GM19239 (cell line): Measurements from ENCODE around the gene BAHD1.

Source experiments
- DNase-seq: peaks from one replicate; pipeline ENCODE4 v3.0.0; 2011; ENCODE audit warnings: low spot score; ENCODE audit not compliant: insufficient read length
- FAIRE-seq: peaks from 2 replicates; lab custom pipeline; 2011; peaks lifted over from hg19 to GRCh38; lab: Jason Lieb, UNC

BAHD1 gene

DNA sequence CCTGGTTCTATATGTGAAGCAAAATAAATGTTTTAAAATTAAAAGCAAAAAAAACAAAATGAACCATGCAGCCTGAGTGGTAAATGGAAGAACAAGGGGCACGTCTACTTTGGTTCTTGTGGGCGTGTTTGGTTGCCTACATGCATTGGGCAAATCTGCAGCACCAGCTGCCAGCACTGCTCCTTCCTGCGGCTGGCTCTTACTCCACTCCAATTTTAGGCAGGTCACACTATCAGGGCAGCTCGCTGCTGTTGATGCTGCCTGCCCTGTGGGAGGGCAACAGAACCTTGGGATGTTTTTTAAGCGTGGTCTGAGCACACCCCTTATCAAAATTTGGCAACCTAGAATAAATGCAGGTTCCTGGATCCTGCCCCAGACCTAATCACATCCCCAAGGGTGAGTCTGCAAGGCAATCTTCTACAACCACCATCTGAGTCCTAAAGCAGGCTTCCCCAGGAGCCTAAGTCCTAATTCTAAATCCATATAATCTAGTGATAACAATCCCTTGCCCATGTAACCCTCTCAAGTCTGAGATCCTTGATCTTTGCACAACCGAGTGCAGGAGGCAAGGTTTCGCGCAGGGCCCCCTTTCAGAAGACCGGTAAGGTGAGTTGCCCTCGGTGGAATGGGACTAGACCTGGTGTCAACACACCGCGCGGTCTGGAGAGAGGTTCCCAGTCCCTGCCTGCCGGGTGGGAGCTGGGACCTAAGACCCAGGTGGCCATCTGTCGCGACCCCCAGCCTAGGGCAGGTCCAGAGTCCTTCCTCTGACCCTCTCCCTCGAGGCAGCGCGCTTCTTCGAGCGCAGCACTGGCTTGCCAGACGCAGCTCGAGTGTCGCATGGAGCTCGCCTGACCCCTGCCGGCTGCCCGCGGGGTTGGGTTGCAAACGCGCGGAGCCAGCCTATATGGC, 19.3 kb upstream of the BAHD1 start:
- DNase-seq (peak; percentile 95), FAIRE-seq (no peak)

DNA sequence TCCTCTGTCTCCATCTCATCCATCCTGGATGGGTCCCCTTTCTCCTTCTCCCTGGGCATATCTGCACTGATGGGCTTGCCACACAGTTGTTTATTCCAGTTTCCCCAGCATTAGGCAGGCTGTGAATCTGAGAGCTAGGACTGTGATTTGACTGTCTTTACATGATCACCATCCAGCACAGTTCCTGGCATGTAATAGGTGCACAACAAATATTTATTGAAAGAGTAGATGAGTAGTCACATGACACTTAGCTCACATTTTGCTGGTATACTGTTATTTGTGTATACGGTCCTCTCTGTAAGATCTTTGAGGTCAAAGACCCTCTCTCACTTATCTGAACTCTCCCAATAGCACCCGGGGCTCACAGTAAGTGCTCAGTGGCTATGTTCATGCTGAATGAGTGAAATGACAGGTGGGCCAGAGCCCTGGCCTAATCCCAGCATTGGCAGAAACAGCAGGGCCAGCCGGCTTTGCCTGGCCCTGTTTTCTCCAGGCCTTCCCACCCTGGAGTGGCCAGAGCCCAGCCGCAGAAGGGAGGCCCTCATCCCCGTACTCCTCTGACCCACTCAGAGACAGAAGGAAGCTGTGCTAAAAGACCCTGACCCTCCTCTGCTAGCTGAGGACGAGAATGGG, 16.2 kb upstream of the BAHD1 start:
- no peak for DNase-seq
- FAIRE-seq, result no peak

- DNase-seq, result no peak
- no peak for FAIRE-seq
Observed at GRCh38 chr15:40425681-40426080, 15.1 kb upstream of the BAHD1 start.

DNA sequence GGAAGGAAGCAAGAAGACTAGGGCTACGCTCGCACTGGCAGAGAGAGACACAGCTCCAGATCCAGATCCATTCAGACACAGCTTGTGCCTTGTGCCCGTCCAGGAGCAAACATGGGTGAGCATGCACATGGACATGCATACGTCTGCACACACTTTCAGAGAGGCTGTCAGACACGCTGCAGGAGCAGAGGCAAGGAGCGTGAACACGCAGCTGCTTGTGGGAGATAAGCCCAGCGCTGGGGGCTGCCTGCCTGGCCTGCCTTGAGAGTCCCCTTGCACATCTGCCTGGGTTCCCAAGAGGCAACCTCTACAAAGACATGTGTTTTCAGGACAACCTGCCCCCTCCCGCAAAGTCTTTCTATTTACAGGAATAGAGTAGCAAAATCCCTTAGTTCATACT, 13.6 kb upstream of the BAHD1 start:
- DNase-seq, result no peak
- no peak for FAIRE-seq

GRCh38 chr15:40428185-40428584, 12.6 kb upstream of the BAHD1 start:
- no peak for DNase-seq
- FAIRE-seq, result no peak

GRCh38 chr15:40429068-40429710, 11.6 kb upstream of the BAHD1 start:
- DNase-seq, result no peak
- FAIRE-seq, result no peak

DNA sequence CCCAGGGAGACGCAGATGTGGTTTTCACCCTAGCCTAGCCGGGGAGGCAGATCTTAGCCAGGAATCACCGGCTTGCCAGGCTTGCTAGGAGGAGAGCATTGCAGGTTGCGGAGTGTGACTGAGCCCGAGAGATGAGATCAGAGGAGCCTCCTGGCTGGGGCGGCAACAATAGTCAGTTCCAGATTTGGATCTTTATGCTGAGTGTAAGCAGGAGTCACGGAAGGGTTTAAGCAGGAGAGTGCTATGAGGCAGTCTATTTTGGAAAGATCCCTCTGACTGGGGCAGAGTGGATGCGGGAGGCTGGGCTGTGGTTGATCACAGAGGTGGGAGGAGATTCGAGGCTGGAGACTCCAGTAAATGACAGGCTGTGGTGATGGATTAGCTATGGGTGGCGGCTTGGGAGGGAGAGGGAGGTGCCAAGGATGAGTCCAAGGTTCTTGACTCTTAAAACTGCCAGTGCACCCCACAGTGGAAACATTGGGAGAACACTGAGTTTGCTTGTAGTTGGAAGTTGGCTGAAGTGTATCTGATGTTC, 10.4 kb upstream of the BAHD1 start:
- DNase-seq (no peak), FAIRE-seq (no peak)

DNA sequence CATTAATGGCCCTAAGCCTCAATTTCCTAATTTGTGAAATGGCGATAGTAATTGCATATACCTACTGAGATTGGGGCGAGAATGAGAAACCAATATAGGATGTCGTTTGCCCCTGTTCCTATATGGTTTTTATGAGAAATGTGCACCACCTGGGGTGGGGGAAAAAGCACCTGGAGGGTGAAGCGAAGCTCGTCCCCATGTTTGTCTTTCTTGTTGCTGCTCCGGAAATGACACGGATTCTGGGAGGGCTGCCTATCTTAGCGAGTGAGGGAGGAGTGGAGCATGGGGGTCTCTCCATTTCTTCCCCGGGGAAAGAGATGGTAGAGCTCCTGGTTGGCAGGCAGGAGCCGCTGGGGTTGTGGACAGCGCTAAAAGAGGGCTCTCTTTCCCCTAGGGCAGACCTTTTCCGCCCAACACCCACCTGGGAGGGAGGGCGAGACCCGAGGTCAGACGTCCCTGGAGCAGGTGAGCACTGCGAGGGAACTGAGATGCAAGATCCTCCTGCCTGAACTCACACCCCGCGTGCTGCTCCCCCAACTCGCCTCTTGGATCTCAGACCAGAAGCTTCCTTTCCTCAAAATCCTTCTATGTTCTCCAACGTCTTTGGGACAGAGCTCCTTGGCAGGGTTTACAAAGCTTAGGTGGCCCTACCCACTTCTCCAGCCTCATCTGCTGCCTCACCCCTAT, 5.6 kb upstream of the BAHD1 start:
- no peak for FAIRE-seq
- no peak for DNase-seq

DNA sequence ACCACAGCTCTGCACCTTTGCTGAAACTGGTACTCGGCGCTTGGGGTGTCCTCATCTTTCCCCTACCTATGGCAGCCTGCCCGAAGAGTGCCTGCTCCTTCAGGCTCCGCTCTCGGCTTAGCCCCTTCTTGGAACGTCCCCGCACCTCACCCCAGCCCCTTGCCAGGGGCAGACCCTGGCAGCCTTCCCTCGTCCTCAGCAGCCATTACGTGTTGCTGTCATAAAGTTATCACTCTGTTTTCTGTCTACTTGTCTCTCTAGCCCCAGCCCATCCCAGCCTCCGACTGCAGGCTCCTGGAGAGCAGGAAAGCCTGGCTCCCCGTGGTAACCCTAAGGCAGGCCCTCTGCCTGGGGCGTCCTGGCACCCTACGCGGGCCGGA, 5.1 kb upstream of the BAHD1 start:
- no peak for DNase-seq
- no peak for FAIRE-seq

- FAIRE-seq (no peak), DNase-seq (no peak)
Observed at GRCh38 chr15:40436116-40436891, 4.4 kb upstream of the BAHD1 start.

DNA sequence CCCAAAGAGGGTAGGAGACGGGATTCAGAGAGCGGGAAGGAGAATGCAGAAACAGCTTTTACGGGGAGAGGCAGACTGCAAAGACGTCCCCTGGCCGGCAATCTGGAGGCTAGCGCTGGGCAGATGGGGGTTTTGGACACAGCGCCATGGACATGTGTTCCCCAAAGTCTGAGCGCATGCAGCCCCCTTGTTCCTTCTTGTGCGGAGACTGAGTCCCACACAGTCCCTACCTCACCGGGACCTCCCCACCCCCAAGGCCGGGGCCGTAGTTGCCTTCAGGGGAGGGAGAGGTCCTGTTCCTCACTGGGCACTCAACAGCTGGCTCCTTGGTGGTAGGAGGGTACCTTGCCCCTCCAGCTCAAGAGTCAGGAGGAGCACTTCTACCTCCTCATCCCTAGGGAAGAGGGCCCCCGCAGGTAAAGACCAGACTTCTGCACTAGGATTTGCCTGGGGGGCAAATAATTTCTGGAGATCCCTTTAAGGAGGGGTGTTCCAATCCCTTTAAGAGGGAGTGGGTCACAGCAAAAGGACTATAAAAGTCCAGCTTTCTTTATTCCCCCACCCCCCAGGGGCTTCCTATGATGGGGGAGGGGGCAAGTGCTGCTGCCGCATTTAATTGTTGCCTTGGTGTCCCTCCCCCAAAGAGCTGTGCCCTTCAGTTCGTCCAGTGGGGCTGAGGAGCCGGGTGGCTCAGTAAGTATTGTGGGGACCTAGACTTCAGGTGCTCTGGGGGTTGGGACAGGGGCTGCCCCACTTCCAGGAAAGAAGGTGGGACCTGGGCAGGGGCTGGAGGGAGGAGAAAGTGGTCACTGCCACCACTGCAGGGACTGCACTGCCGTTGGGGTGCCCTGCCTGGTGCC, 3.6 kb upstream of the BAHD1 start:
- FAIRE-seq (no peak), DNase-seq (no peak)

DNA sequence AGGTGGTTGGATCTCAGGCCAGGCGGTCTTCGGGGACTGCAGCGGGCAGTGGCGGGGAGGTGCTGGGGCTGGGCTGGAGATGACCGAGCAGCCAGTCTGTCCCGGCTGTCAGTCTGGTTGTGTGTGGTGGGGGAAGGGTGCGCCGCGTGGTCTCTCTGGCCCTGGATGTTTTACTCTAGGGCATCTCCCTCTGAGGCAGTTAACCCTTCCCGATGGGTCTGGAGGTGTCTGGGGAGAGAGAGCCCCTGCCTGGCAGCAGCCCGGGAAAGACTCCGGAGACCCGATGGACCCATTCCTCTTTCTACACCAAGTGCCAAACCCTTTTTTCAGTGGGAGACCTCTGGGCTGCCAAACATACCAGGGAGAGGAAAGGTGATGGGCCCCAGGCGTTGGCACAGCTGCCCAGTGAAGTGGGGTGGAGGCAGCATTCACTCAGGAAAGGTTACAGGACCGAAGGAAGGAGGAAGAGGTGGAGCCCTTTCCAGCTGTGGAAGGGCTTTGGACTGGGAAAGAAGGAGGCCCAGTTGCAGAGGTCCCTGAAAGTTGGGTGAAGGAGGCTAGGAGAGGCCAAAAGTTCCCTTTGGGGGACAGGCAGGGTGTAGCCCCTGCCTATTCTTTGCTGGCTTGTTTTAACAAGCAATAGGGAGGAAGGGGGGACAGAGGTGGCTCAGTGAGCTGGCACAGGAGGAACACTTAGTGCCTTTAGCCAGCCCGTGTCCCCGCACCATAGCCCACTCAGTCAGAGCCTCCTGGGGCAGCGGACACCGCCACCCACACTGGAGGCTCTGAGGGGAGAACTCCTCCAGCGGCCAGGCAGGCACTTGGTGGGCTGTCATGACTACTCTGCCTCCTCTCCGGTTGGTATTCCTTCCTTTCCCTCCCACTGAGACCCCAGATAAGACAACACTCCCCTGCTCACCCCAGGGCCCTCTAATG, 2.7 kb upstream of the BAHD1 start:
- DNase-seq (no peak), FAIRE-seq (no peak)

GRCh38 chr15:40438712-40439111, 2.0 kb upstream of the BAHD1 start:
- DNase-seq (no peak), FAIRE-seq (no peak)

DNA sequence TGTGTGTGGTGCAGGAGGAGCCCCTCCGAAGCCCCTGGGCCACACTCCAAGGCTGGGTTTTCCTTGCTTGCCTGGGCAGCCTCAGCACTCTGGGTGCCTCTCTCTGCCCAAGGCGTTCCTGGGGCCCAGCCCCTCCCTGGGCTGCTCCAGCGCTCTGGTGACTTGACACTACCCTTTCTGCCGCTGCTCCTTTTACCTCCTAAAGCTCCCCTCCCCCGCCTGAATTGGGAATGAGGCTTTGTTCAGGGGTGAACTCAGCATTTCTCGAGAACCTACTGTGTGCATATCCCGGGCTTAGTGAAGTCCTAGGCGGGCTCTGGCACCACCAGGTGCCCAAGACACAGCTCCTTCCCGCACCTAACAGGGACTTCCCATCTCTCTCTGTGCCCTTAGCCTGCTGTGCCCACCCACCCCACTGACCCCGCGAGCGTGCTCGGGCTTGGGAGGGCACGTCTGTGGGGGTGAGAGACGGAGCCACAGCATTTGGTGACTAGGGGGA, 1.2 kb upstream of the BAHD1 start:
- no peak for FAIRE-seq
- no peak for DNase-seq

DNA sequence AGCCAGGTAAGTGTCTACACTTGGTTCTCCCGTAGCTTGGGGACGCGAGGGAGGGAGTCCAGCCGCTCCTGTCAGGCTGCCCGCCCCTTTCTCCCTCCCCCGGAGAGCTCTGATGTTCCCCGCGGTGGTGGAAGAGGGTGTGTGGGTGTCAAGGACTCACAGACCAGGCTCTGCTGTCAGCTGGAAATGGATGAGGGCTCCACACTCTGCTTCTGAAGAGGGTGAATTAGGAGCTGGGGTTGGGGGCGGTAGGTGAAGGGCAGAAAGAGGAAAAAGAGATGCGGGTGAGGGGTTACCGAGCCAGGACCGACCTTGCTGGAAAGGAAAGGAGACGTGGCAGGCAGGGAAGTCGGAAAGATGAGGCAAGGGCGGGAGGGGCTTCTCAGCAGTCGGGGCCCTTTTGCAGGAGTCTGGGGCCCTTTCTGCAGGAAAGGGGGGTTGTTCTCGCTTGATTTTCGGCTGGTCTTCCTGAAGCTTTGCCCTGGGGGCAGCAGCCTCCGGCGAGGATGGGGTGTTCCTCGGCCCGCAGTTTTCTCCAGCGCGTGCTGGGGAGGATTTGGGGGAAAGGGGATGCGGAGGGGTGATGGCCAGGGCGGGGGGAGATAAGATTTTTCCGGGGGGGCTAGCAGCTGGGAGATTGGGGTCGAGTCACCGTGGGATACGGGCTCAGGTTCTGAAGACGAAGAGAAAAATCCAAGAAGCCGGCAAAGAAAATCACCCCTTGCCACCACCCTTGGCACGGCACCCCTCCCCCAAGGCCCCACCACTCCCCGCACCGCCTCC, 602 bp upstream of the BAHD1 start:
- DNase-seq (no peak), FAIRE-seq (no peak)

- DNase-seq, result no peak
- FAIRE-seq, result no peak
Observed at GRCh38 chr15:40441565-40442531, 1.1 kb downstream of the BAHD1 start.
